Measurements from ENCODE around the gene ADAM15.
A peak's percentile ranks its signal among the peaks of the same experiment; 100 is the strongest.

ADAM15 gene

DNA sequence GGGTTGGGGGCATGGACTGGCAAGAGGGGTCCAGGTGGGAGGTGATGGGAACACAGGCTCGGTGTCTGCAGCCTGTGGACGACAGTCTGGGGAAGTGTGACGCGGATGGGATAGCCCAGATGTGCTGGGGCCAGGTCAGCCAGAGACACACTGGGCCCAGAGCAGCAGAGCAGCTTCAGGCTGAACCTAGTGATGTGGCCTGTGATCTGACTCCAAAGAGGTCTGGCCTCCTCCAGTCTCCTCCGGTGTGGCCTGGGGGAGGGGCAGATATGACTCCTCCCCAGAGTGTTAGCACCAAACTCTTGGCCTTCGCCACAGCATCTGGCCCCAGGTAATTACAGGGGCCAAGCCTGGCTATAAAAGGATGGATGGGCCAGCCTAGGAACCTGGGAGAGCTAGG, 41.0 kb downstream of the ADAM15 start:
- DNase-seq, result no peak

DNA sequence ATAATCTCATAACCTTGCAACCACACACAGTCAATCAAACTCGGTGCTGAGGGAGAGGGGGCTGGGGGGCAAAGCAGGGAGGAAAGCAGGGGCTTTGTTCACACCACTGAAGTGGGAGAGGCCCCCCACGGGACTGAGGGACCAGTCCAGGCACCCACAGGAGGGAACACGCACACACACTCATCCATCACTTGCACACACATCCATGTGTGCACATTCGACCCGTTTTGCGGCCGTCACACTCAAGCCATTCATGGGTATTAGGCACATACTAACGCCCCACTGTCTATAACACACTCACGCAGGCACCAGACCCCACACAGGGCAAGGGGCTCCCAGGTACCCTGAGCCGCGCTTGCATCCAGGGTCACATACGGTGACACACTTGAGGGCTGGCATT, 41.5 kb downstream of the ADAM15 start:
- no peak for DNase-seq

DNA sequence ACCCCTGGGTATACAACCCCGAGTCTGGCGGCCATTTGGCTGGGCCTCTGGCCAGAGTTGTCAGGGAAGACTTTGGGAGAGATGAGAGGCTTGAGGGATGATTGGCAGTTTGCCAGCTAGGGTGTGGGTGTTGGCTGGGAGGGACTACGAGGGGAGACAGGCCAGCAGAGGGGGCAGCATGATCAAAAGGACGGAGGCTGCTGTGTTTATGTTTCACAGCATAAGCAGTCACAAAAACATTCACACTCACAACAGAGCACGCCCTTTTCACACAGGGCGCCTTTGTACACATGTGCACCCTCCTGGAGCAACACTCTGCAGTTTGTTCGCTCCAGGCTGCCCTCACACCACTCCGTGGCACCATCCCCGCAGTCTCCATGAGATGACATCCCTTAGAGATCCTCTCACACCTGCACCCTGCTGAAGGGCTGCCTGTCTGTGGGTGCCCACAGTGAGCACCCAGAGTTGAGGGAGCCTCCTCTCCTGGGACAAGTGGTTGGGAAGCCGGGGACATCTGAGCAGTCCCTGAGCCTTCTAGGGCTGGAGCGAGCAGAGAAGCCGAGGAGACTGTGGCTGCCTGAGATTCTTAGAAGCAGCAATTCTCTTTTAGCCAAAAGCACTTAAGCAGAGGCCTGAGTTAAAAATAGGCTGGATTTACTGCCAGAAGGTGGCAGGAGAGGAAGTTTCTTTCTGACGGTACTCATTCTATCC, 43.0 kb downstream of the ADAM15 start:
- DNase-seq, result peak; percentile 75

DNA sequence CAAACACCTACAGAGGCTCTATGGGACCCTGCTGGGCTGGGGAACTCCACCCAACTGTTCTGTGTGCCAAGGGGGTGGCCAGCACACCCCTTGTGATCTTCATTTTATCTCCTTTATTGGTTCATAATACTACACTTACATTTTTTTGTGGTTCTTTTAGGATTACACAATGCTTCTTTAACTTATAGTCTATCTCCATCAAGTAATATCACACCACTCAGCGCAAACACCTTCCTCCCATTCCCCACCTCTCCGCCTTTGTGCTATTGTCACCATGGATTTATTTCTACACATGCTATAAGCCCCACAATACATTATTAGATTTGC, 43.5 kb downstream of the ADAM15 start:
- no peak for DNase-seq

DNA sequence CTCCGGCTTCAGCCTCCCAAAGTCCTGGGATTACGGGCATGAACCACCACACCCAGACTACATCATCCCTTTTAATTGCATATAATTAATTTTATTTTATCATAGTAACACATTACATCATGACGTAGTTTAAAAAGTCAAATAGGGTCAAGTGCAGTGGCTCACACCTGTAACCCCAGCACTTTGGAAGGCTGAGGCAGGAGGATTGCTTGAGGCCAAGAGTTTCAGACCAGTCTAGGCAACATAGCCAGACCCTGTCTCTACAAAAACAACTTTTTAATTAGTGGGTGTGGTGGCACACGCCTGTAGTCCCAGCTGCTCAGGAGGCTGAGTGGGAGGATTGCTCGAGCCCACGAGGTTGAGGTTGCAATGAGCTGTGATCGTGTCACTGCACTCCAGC, 48.2 kb downstream of the ADAM15 start:
- DNase-seq, result no peak

DNA sequence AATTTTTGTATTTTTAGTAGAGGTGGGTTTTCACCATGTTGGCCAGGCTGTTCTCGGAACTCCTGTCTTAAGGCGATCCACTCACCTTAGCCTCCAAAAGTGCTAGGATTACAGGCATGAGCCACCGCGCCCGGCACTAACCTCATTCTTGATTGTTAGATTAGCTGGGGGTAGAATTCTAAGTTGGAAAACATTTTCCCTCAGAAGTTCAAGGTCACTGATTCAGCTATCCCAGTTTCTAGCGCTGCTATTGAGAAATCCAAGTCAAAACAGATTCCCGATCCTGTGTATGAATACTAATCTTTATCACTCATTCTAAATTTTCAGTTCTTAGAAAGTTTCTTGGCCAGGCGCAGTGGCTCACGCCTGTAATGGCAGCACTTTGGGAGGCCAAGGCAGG, 52.2 kb downstream of the ADAM15 start:
- no peak for DNase-seq

DNA sequence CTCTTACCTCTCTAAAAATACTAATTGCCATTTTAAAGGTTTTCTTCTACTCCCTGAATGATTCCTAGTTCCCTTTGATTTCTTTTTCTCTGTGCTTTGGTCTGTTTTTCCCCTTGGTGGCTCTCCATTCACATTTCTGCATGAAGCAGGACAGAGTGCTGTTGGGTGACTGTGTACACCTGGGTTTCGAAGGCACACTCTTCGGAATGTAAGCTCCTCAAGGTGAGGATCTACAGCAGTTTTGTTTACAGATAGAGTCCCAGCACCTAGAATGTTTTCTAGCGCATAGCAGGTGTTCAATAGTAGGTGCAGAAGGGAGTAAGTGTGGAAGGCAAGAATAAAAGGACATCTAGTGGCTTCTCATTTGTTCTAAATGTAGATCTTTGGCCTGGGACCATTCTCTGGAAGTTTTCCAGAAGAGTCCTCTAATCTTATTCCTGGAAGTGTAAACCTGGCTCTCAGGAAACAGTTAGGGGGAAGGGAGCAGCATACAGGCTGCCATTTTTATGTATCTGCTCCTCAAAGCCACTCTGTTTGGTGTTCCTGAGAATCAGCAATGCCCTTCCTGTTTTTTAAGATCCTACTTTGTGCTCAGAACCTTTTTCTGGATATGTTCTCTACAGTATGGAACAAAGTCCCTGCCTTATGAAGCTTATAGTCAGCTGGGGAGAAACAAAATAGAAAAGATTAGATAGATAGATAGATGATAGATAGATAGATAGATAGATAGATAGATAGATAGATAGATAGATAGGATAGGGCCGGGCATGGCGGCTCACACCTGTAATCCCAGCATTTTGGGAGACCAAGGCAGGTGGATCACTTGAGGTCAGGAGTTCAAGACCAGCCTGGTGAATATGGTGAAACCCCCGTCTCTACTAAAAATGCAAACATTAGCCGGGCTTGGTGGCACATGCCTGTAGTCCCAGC, 53.8 kb downstream of the ADAM15 start:
- DNase-seq, result no peak

DNA sequence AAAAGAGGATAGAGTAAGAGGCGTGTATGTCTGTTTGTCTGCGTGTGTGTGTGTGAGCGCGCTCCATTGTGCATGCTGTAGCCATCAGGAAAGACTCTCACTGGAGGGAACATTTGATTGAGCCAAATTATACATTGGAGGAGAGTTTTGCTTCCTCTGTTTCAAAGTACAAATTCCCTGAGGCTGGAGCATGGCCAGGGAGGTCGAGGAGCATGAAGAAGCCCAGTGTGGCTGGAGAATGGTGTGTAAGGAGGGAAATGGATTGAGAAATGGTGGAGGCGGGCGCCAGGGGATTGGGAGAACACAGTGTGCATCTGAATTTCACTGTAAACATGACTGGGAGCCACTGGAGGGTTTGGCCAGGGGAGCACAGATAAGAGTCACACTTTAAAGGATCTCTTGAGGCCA, 54.5 kb downstream of the ADAM15 start:
- no peak for DNase-seq

DNA sequence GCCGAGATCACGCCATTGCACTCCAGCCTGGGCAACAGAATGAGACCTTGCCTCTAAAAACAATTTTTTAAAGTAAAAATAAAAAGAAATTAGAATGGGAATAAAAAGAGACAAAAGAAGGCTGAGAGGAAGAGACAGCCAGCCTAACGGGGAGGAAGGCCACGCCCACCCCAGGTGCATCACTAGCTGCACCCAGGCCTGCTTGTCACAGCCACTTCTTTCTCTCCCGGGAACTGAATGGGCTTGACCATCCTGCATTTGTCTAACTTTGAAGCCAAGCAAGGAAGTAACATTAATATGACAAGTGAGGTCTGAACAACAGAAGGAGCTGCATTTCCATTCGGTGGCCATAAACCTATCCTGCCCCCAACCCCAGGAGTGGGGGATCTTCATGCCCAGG, 55.7 kb downstream of the ADAM15 start:
- DNase-seq, result no peak

DNA sequence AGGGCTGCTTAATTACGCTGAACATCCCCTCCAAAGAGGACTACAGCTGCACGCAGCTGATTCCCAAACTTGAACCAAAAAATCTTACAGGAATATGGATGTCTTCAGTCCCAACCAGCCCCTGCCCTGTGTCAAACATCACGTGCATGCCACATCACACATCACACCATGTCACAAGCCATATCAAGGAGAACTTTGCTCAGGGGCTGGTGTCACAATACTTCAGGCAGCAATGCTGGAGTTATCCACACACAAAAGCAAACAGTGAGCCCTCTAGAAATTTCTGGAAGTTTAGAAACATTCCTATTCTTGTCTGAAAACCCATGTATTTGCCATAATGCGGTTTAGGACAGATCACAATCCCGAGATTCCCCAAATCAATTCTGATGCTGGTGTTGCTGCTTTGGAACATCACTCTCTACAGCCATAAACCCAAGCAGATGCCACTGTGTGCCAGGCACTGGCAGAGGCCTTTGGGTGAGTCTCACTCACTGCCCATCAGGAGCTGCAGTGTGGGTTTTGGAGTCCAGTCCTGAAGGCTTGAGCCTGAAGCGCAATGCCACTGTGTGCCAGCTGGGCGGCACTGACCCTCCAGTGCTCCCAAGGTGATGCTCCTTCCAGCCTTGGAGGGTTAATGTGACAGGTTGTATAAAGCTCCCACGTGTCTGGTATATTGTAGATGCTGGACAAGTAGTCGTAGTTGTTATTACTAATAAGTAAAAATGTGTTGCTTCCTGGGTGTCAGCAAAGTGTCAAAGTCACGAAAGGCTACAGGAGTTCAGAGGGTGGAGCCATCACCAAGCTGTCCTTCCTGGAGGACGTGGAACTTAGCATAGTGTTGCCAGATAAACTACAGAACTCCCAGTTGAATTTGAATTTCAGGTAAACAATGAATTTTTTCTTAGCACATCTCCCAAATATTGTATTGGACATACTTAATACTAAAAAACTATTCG, 56.5 kb downstream of the ADAM15 start:
- DNase-seq, result no peak

DNA sequence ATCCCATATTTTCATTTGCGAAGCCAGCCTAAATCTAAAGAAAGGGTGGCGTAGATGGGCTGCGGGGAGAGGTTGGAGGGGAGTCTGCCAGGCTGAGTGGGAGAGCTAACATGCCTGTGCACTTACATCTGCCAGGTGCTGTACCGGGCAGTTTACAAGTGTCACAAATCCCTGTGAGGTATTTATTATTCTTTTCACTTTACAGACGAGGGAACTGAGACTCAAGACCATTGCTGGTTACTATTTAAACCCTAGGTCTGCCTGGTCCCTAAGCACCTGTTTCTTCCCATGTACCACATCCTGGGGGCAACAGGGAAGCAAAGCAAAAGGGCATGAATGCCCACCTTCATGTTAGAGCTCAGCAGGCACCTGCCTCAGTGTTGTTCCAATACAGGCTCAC, 57.2 kb downstream of the ADAM15 start:
- no peak for DNase-seq

DNA sequence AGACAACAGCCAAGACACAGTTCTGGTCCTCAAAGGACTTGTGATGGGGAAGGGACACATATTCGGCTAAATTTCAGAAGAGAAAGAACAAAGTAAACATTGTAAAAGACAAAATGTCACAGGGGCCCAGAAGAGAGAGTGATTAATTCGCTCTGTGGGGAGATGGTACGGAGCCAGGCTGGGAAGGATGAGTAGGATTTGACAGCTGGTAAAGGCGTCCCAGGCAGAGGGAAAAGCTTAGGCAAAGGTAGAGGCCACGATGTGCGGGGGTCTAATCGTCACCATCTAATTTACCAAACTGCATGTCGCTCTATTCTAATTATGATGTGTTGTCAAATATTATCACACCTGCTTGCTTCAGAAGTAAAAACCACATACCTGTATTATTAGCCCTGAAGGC, 59.3 kb downstream of the ADAM15 start:
- no peak for DNase-seq

DNA sequence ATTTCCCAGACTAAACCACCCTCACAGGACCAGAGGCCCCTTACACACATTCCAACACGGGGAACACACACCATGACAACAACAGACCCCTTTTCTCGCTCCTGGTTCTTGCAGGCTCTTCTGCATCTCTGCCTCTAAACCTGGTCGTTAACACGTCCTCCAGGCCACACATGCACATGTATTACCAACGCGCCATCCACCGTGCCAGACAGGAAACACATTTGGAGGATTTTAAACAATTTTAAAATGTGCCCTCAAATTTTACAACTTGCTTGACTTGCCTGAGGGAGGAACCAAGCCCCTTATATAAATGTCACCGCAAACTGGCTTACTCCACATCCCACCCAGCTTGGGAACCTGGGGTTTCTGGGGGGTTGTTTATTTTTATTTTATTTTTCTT, 59.7 kb downstream of the ADAM15 start:
- no peak for DNase-seq

All from DMS79 (cell line).